Effector memory CD4-positive, alpha-beta T cell (primary cell): ENCODE data around the gene DES.

Experiments
- DNase-seq, 3 donors: peaks; one replicate each; pipeline ENCODE4 v3.0.0-alpha.2; 2020
- H3K27ac ChIP-seq: 2 replicates; pipeline ENCODE4 v1.7.0; 2013; ENCODE audit warnings: mild to moderate bottlenecking, low read length, moderate library complexity; ENCODE audit not compliant: insufficient read depth, poor library complexity, severe bottlenecking
- H3K27me3 ChIP-seq: replicated peaks from 2 replicates; pipeline ENCODE4 v1.7.0; 2013; ENCODE audit warnings: mild to moderate bottlenecking, low read length; ENCODE audit not compliant: insufficient read depth, control insufficient read depth, poor library complexity, severe bottlenecking
- H3K36me3 ChIP-seq: 2 replicates; pipeline ENCODE4 v1.7.0; 2013; ENCODE audit warnings: mild to moderate bottlenecking, low read length, moderate library complexity; ENCODE audit not compliant: control insufficient read depth, insufficient read depth
- H3K4me1 ChIP-seq: 2 replicates; pipeline ENCODE4 v1.7.0; 2013; ENCODE audit warnings: low read length, mild to moderate bottlenecking; ENCODE audit not compliant: control insufficient read depth, insufficient read depth, poor library complexity, severe bottlenecking
- H3K4me3 ChIP-seq: 2 replicates; pipeline ENCODE4 v1.7.0; 2013; ENCODE audit warnings: low read length, low read depth, mild to moderate bottlenecking; ENCODE audit not compliant: insufficient read depth, poor library complexity, severe bottlenecking
- H3K9me3 ChIP-seq: 2 replicates; pipeline ENCODE4 v1.7.0; 2013; ENCODE audit warnings: mild to moderate bottlenecking, low read length, moderate library complexity; ENCODE audit not compliant: control insufficient read depth

Gene DES

DNA sequence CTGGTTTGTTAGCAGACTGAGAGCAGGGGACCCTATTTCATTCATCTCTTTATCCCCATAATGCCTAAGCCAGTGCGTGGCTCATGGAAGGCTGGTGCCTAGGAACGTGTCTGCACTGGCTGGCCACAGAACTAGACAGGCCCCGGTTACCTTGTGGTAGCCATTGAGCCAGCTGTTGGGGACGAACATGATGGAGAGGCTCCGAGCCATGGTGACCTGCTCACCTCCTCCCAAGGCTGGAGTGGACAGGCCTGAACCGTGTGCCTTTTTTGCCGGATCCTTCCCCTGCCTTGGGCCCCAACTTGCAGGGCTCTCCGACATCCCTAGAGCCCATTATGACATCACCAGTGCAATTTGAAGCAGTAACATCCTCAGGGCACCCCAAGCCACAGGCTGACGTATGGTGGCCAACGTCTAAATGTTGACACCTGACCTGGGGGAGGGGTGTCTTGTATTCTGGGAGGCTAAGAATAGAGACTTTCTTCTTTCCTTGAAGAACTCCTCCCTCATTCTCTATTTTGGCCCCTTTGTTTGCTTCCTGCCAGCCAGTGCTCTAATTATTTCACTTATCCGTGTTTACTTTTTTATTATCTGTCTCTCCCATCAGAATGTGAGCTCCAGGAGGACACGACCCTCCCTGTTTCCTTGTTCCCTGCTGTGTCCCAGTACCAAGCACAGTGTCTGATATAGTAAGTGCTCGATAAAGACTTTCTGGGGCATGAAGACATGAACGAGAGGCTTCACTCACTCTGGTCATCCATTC, 18.3 kb upstream of the DES start:
- DNase-seq, result no peak
- Histone ChIP-seq H3K9me3 (no peaks in the 10 kb centered on the region), H3K36me3 (no peaks in the 10 kb centered on the region), H3K4me3 (no peak overlapping the region), H3K4me1 (peaks cover 12% of the 10 kb centered on the region), H3K27ac (no peak overlapping the region), H3K27me3 (no peaks in the 10 kb centered on the region)

DNA sequence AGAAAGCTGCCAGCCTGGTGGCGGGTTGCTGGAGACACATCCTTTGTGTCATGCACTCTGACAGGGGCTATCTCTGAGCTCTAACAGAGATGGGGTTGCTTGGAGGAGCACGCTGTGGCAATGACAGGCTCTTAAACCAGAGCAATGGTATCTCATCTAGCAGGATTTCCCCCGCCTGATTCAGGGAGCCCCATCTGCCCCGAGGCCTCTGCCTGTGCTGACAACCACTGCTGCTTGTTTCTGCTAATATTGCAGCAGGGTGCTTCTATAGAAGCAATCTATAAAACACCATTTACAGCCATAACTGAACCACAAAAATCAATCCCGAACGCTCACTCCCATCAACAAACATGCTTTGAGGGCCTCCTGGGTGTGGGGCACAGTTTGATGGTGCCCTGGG, 17.6 kb upstream of the DES start:
- H3K4me1 ChIP-seq, result peaks cover 12% of the 10 kb centered on the region
- no peaks in the 10 kb centered on the region for H3K9me3 ChIP-seq
- H3K4me3 ChIP-seq, result no peak overlapping the region
- no peak overlapping the region for H3K27ac ChIP-seq
- H3K27me3 ChIP-seq, result no peaks in the 10 kb centered on the region
- DNase-seq, result no peak
- no peaks in the 10 kb centered on the region for H3K36me3 ChIP-seq

DNA sequence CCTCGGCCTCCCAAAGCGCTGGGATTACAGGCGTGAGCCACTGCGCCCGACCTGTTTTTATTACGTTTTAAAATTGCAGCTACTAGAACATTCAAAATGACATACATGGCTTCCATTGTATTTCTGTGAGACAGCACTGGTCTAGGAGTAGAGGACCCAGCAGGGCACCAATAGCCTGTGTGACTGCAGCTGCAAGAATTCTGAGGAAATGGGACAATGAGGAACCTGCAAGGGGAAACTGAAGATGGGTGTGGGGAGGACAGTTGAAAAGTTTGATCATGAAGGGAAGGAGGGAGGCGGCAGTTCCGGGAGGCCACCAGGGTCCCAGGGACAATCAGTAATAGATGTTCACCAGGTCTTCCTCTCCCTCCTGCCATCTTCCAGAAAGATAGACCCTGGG, 16.6 kb upstream of the DES start:
- Histone ChIP-seq H3K36me3 (no peaks in the 10 kb centered on the region), H3K27me3 (no peaks in the 10 kb centered on the region), H3K4me1 (peaks cover 12% of the 10 kb centered on the region), H3K4me3 (no peak overlapping the region), H3K27ac (no peak overlapping the region), H3K9me3 (no peaks in the 10 kb centered on the region)
- DNase-seq, result no peak

GRCh38 chr2:219402665-219403515, 15.3 kb upstream of the DES start:
- peak; percentile 11 to 42 (median 27) for DNase-seq
- Histone ChIP-seq H3K27me3 (no peaks in the 10 kb centered on the region), H3K4me1 (peaks cover 5% of the 10 kb centered on the region), H3K9me3 (no peaks in the 10 kb centered on the region), H3K36me3 (no peaks in the 10 kb centered on the region), H3K4me3 (no peak overlapping the region), H3K27ac (no peak overlapping the region)

DNA sequence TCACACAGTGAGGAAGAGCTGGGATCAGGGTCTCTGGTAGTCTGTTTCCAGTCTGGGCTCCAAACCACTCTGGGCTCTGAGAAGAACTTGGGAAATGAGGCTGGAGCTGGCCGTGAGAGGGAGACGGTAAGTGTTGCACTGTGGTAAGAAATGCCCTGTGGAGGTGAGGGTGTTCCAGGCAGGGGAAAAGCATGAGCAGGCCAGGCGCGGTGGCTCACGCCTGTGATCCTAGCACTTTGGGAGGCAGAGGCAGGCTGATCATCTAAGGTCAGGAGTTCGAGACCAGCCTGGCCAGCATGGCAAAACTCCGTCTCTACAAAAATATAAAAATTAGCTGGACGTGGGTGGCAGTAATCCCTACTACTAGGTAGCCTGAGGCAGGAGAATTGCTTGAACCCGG, 14.3 kb upstream of the DES start:
- no peak for DNase-seq

DNA sequence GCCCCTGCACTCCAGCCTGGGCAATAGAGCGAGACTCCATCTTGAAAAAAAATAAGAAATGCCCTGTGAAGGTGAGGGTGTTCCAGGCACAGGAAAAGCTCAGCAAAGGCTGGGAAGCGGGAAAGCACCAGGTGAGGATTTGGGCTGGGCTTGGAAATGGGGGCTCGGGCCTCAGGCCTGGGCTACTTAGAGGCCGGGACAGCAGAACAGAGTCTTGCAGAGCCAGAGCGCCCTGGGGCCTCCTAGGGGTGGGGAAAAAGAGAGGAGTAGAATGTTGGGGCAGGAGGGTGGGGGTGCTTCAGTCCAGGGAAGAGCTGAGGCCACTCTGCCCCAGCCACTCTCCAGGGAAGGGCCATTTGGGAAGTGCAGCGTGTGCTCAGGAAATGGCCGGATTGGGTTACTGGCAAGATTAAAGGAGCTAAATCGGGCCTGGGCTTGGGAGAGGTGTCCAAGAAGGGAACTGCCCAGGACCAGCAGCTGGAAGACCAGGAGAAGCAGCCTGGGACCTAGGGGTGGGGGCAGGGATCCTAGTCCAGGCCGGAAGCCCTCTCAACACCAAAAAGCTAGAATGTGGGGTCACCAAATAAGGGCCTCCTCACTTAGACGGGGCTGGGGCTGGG, 13.8 kb upstream of the DES start:
- no peaks in the 10 kb centered on the region for H3K9me3 ChIP-seq
- no peak overlapping the region for H3K4me3 ChIP-seq
- no peaks in the 10 kb centered on the region for H3K27me3 ChIP-seq
- no peaks in the 10 kb centered on the region for H3K36me3 ChIP-seq
- H3K4me1 ChIP-seq, result peaks cover 5% of the 10 kb centered on the region
- H3K27ac ChIP-seq, result no peak overlapping the region
- DNase-seq, result no peak

More for the DNA sequence above, 14.3 kb upstream of the DES start:
- no peak overlapping the region for H3K4me3 ChIP-seq
- H3K36me3 ChIP-seq, result no peaks in the 10 kb centered on the region
- H3K4me1 ChIP-seq, result peaks cover 5% of the 10 kb centered on the region
- no peak overlapping the region for H3K27ac ChIP-seq
- no peaks in the 10 kb centered on the region for H3K9me3 ChIP-seq
- no peaks in the 10 kb centered on the region for H3K27me3 ChIP-seq

DNA sequence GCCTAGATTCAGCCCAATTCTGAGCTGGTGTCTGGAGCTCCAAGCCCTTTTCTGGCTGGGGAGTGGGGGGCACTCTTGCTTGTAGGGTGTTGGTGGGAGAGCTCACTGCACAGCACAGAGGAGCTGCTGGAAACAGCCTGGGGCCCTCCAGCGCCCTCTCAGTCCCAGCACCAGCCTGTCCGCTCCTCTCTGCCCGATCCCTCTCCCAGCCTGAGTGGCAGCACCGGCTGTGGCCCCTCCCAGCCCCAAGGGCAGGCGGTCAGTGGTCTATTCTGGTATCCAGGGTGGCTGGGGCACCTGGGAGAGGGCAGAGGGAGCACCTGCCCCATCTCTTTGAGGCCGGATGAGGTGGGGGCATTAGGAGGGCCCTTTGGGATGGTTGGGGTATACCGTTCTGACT, 13.2 kb upstream of the DES start:
- Histone ChIP-seq H3K4me3 (no peak overlapping the region), H3K27me3 (no peaks in the 10 kb centered on the region), H3K4me1 (peaks cover 5% of the 10 kb centered on the region), H3K36me3 (no peaks in the 10 kb centered on the region), H3K9me3 (no peaks in the 10 kb centered on the region), H3K27ac (no peak overlapping the region)
- DNase-seq, result no peak

- Histone ChIP-seq H3K27ac (no peak overlapping the region), H3K4me1 (peaks cover 5% of the 10 kb centered on the region), H3K27me3 (no peaks in the 10 kb centered on the region), H3K9me3 (no peaks in the 10 kb centered on the region), H3K4me3 (no peak overlapping the region), H3K36me3 (no peaks in the 10 kb centered on the region)
- no peak for DNase-seq
Measured at GRCh38 chr2:219405451-219405850, 12.7 kb upstream of the DES start.

GRCh38 chr2:219405958-219406860, 12.0 kb upstream of the DES start:
- Histone ChIP-seq H3K9me3 (no peaks in the 10 kb centered on the region), H3K4me3 (no peak overlapping the region), H3K27ac (no peak overlapping the region), H3K4me1 (peaks cover 5% of the 10 kb centered on the region), H3K36me3 (no peaks in the 10 kb centered on the region), H3K27me3 (no peaks in the 10 kb centered on the region)
- no peak for DNase-seq
